WTC11 (cell line): ENCODE data around the gene AK8. TPM values are rescaled to one million over a fixed set of nuclear protein-coding genes. Genes with fewer than 3 reads are reported as not detected.

Experiments
- ATAC-seq: fragments of 200-7000 bp; cut with Tn5 transposase; 2 replicates; pipeline ENCODE4 v1.10.0; 2021; ENCODE audit warnings: mild to moderate bottlenecking, moderate library complexity
- CTCF ChIA-PET: fragments of 300-600 bp; sonication (Branson Sonifier 250); formaldehyde crosslinking; loops from one replicate; lab custom pipeline; 2021; ENCODE audit warnings: antibody characterized with exemption; lab: Charles Lee
- POLR2A ChIA-PET: fragments of 350-600 bp; sonication (Branson Sonifier 250); formaldehyde crosslinking; loops from one replicate; lab custom pipeline; 2021; ENCODE audit warnings: antibody characterized with exemption; lab: Charles Lee
- DNase-seq: peaks from one replicate; pipeline ENCODE4 v3.0.0; 2021; ENCODE audit warnings: low spot score
- H3K27ac Mint-ChIP-seq: 2 replicates; pipeline ENCODE4 v1.8.0; 2021; ENCODE audit warnings: mixed read lengths
- H3K27me3 Mint-ChIP-seq: 2 replicates; pipeline ENCODE4 v1.8.0; 2021; ENCODE audit warnings: low read depth, mild to moderate bottlenecking, moderate library complexity, mixed read lengths
- H3K36me3 Mint-ChIP-seq: 2 replicates; pipeline ENCODE4 v1.8.0; 2021; ENCODE audit warnings: mixed read lengths
- H3K4me1 Mint-ChIP-seq: 2 replicates; pipeline ENCODE4 v1.8.0; 2022; ENCODE audit warnings: mixed read lengths
- H3K4me3 Mint-ChIP-seq: 2 replicates; pipeline ENCODE4 v1.8.0; 2021; ENCODE audit warnings: mild to moderate bottlenecking, moderate library complexity, mixed read lengths
- H3K9me3 Mint-ChIP-seq: 2 replicates; pipeline ENCODE4 v1.8.0; 2021; ENCODE audit warnings: mixed read lengths
- CREM ChIP-seq: sonication (generic); formaldehyde crosslinking; IDR thresholded peaks from 2 replicates; pipeline ENCODE4 v1.8.1; 2022; ENCODE audit warnings: mild to moderate bottlenecking, missing genetic modification reagents, moderate library complexity
- E2F1 ChIP-seq: sonication (generic); formaldehyde crosslinking; IDR thresholded peaks from 2 replicates; pipeline ENCODE4 v1.8.0; 2022; ENCODE audit warnings: mild to moderate bottlenecking, missing genetic modification reagents
- EMX1 ChIP-seq: fragments of 250-450 bp; sonication (Bioruptor Pico); IDR thresholded peaks from 2 replicates; pipeline ENCODE4 v1.8.0; 2021; ENCODE audit warnings: mild to moderate bottlenecking
- ETV6 ChIP-seq: sonication (generic); formaldehyde crosslinking; IDR thresholded peaks from 2 replicates; pipeline ENCODE4 v1.8.1; 2022; ENCODE audit warnings: mild to moderate bottlenecking, missing genetic modification reagents
- HMGA2 ChIP-seq: fragments of 250-450 bp; sonication (Bioruptor Pico); IDR thresholded peaks from 2 replicates; pipeline ENCODE4 v1.4.0; 2021; ENCODE audit warnings: mild to moderate bottlenecking, moderate library complexity
- IRF2 ChIP-seq: sonication (generic); formaldehyde crosslinking; IDR thresholded peaks from 2 replicates; pipeline ENCODE4 v1.8.0; 2022; ENCODE audit warnings: low read depth, missing genetic modification reagents, borderline replicate concordance
- JUN ChIP-seq: sonication (generic); formaldehyde crosslinking; IDR thresholded peaks from 2 replicates; pipeline ENCODE4 v1.8.0; 2023; ENCODE audit warnings: mild to moderate bottlenecking, missing genetic modification reagents
- MXD4 ChIP-seq: fragments of 250-450 bp; sonication (Bioruptor Pico); IDR thresholded peaks from 2 replicates; pipeline ENCODE4 v1.8.0; 2021; ENCODE audit warnings: mild to moderate bottlenecking, moderate library complexity, borderline replicate concordance
- NR1H2 ChIP-seq: sonication (generic); formaldehyde crosslinking; IDR thresholded peaks from 2 replicates; pipeline ENCODE4 v1.9.0; 2021; ENCODE audit warnings: mild to moderate bottlenecking, moderate library complexity, missing genetic modification reagents
- NR2C2 ChIP-seq: sonication (generic); formaldehyde crosslinking; IDR thresholded peaks from 2 replicates; pipeline ENCODE4 v1.8.0; 2022; ENCODE audit warnings: mild to moderate bottlenecking, missing genetic modification reagents
- NR3C1 ChIP-seq: sonication (generic); formaldehyde crosslinking; conservative IDR thresholded peaks from 2 replicates; pipeline ENCODE4 v1.8.1; 2023; ENCODE audit warnings: low read depth, mild to moderate bottlenecking, missing genetic modification reagents
- PRDM15 ChIP-seq: sonication (generic); formaldehyde crosslinking; IDR thresholded peaks from 2 replicates; pipeline ENCODE4 v1.8.0; 2022; ENCODE audit warnings: missing genetic modification reagents
- TCF7 ChIP-seq: sonication (generic); formaldehyde crosslinking; IDR thresholded peaks from 2 replicates; pipeline ENCODE4 v1.8.0; 2022; ENCODE audit warnings: mild to moderate bottlenecking, low read depth, missing genetic modification reagents, moderate library complexity
- ZNF263 ChIP-seq: sonication (generic); formaldehyde crosslinking; IDR thresholded peaks from 2 replicates; pipeline ENCODE4 v1.8.1; 2022; ENCODE audit warnings: low read depth, mild to moderate bottlenecking, moderate library complexity, missing genetic modification reagents
- ZNF532 ChIP-seq: fragments of 250-450 bp; sonication (Bioruptor Pico); IDR thresholded peaks from 2 replicates; pipeline ENCODE4 v1.9.0; 2021; ENCODE audit warnings: mild to moderate bottlenecking, borderline replicate concordance
- ZNF671 ChIP-seq: fragments of 250-450 bp; sonication (Bioruptor Pico); IDR thresholded peaks from 2 replicates; pipeline ENCODE4 v1.8.0; 2021; ENCODE audit warnings: mild to moderate bottlenecking
- total RNA-seq: library from RNA; stranded (reverse); gene quantifications from 3 replicates; pipeline ENCODE4 v1.2.3, GENCODE V29; 2021
- TF ChIP-seq, protein P1 (sequence below): sonication (generic); formaldehyde crosslinking; IDR thresholded peaks from 2 replicates; pipeline ENCODE4 v1.8.1; 2023; ENCODE audit warnings: mild to moderate bottlenecking, missing genetic modification reagents, moderate library complexity
- TF ChIP-seq, protein P2 (sequence below): sonication (generic); formaldehyde crosslinking; IDR thresholded peaks from 2 replicates; pipeline ENCODE4 v1.8.1; 2023; ENCODE audit warnings: mild to moderate bottlenecking, missing genetic modification reagents
- TF ChIP-seq, protein P3 (sequence below): sonication (generic); formaldehyde crosslinking; IDR thresholded peaks from 2 replicates; pipeline ENCODE4 v1.8.1; 2023; ENCODE audit warnings: mild to moderate bottlenecking, missing genetic modification reagents, moderate library complexity

The AK8 gene
- total RNA-seq, 1 experiment from 2014 or later: 0.48 TPM

DNA sequence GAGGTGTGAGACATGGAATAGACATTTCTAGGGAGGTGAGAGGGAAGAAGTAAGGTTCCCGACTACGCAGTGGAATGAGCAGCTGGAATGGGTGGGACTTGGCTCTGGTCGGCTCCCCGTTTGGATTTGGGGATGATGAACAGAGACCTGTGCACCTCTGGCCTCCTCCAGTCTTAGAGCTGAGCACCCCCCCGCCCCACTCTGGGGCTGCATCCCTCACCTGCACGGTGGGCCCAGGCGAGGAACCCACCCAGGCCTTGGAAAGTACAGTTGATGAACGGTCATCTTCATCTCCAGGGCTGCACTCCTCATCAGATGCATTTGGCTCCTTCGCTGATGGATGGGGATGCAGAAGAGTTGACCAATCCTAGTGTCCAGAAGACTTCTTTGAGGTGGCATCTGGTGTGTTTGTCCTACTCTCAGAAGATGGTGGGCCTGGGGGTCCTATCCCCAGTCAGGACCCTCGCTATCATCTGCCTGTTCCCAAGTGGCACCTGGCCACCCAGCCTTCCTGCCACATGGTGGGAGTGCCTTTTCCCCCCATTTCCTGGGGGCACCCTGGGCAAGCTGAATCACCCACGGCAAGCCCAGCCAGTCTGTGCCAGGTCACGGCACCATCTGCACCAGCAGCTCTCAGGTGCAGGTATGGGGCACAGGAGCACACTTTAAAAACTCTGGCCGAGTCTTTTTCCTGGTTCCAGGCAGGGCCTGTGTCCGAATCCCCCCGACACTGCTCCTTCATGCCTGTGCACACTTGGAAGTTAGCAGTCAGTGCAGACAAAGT lies 137.4 kb downstream of the AK8 start:
- peaks cover 49% of the 10 kb centered on the region for H3K27me3 Mint-ChIP-seq
- H3K4me1 Mint-ChIP-seq: peaks cover 32% of the 10 kb centered on the region
- ChIA-PET CTCF (interaction anchor here (0.6 to 1.5 kb wide), 3 partner anchors 26 to 647 kb away, joined by 3 read pairs; no protein-coding TSS in a partner anchor), POLR2A (no interaction called here)
- H3K4me3 Mint-ChIP-seq: no peak overlapping the region
- H3K36me3 Mint-ChIP-seq: no peaks in the 10 kb centered on the region
- no peak for DNase-seq
- ATAC-seq: no peak
- TF ChIP-seq ZNF671: no peak
- TF ChIP-seq, protein P1, sequence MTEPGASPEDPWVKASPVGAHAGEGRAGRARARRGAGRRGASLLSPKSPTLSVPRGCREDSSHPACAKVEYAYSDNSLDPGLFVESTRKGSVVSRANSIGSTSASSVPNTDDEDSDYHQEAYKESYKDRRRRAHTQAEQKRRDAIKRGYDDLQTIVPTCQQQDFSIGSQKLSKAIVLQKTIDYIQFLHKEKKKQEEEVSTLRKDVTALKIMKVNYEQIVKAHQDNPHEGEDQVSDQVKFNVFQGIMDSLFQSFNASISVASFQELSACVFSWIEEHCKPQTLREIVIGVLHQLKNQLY (CRISPR knock-in tag): no peak
- no peak for TF ChIP-seq E2F1 (CRISPR knock-in tag)
- TF ChIP-seq, all 79 proteins: peak for 0
- Mint-ChIP-seq H3K27ac (no peak overlapping the region), H3K9me3 (no peaks in the 10 kb centered on the region)

DNA sequence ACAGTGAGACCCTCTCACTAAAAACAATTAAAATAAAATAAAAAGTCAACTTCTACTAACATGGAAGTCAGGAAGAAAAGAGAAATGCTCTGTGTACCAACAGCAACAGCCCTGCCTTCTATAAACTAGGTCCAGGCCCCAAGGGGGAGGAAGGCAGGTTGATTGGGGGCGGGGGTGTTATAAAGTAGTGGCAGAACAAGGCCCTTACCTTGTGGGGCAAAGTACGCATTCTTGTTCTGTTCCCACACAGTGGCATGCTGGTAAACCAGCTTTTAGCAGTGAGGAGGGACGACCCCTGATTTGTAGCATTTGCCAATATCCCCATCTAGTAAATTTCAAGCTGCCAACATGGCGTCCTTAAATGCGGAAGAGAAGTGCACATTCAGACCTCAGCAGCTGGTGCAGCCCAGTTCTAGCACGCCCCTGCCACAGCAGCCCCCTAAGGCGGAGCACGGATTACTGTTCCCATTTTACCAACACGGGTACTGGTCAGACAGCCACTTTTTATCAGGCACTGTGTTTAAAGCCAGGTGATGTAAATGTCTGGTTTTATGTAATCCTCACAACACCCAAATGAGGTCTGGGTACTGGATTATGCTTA lies 138.3 kb downstream of the AK8 start:
- POLR2A ChIA-PET: interaction anchor here (0.7 kb wide), 1 partner anchor 212 kb away, joined by 9 read pairs; no protein-coding TSS in a partner anchor
- no peak for ATAC-seq
- Mint-ChIP-seq H3K9me3 (no peaks in the 10 kb centered on the region), H3K4me3 (no peak overlapping the region), H3K27me3 (peaks cover 39% of the 10 kb centered on the region)
- no peak for TF ChIP-seq ZNF532
- no peak for TF ChIP-seq NR2C2 (CRISPR knock-in tag)
- no peak for TF ChIP-seq PRDM15 (CRISPR knock-in tag)
- no peak for TF ChIP-seq HMGA2 (CRISPR knock-in tag)
- TF ChIP-seq, protein P2, sequence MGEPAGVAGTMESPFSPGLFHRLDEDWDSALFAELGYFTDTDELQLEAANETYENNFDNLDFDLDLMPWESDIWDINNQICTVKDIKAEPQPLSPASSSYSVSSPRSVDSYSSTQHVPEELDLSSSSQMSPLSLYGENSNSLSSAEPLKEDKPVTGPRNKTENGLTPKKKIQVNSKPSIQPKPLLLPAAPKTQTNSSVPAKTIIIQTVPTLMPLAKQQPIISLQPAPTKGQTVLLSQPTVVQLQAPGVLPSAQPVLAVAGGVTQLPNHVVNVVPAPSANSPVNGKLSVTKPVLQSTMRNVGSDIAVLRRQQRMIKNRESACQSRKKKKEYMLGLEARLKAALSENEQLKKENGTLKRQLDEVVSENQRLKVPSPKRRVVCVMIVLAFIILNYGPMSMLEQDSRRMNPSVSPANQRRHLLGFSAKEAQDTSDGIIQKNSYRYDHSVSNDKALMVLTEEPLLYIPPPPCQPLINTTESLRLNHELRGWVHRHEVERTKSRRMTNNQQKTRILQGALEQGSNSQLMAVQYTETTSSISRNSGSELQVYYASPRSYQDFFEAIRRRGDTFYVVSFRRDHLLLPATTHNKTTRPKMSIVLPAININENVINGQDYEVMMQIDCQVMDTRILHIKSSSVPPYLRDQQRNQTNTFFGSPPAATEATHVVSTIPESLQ: no peak
- no peak for TF ChIP-seq NR1H2 (CRISPR knock-in tag)
- no peak for TF ChIP-seq CREM
- no peak for TF ChIP-seq EMX1 (CRISPR knock-in tag)
- no peak for TF ChIP-seq JUN (CRISPR knock-in tag)
- no peak for TF ChIP-seq IRF2 (CRISPR knock-in tag)
- no peak for TF ChIP-seq NR3C1
- TF ChIP-seq MXD4 (CRISPR knock-in tag): no peak
- no peak for TF ChIP-seq TCF7
- TF ChIP-seq, protein P3, sequence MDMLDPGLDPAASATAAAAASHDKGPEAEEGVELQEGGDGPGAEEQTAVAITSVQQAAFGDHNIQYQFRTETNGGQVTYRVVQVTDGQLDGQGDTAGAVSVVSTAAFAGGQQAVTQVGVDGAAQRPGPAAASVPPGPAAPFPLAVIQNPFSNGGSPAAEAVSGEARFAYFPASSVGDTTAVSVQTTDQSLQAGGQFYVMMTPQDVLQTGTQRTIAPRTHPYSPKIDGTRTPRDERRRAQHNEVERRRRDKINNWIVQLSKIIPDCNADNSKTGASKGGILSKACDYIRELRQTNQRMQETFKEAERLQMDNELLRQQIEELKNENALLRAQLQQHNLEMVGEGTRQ: no peak
- TF ChIP-seq ETV6 (CRISPR knock-in tag): no peak
- TF ChIP-seq ZNF263 (CRISPR knock-in tag): no peak
- TF ChIP-seq, all 79 proteins: peak for 0
- H3K27ac Mint-ChIP-seq: no peak overlapping the region
- no peak for DNase-seq
- H3K4me1 Mint-ChIP-seq: peaks cover 27% of the 10 kb centered on the region
- CTCF ChIA-PET: interaction anchor here (0.6 kb wide), 2 partner anchors 148 to 646 kb away, joined by 3 read pairs; no protein-coding TSS in a partner anchor
- H3K36me3 Mint-ChIP-seq: no peaks in the 10 kb centered on the region
